HuH-7.5 (cell line): ENCODE measurements around the gene ATP6V1B1.

Experiments used
- DNase-seq: peaks from one replicate; pipeline ENCODE4 v3.0.0; 2011; ENCODE audit warnings: low spot score

Gene ATP6V1B1

DNA sequence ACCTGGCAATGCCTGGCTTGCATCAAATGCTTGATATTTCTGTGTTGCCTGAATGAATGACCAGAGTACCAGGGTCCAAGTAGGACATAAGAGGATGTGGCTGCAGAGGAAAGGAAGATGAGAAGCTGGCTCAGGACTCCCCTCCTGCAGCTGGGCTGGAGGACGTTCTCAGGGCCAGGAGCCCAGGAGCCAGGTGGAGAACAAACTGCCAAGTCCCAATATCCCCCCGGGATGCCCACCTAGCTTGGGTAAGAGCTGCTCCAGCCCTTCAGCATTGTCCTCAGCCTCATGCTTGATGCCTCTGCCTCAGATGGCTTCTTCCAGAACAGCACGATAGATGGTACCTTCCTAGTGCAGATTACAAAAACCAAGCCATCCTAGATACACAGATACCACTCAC is 8.6 kb upstream of the ATP6V1B1 start:
- DNase-seq: no peak

GRCh38 chr2:70927641-70928040 is 8.1 kb upstream of the ATP6V1B1 start:
- DNase-seq: no peak

DNA sequence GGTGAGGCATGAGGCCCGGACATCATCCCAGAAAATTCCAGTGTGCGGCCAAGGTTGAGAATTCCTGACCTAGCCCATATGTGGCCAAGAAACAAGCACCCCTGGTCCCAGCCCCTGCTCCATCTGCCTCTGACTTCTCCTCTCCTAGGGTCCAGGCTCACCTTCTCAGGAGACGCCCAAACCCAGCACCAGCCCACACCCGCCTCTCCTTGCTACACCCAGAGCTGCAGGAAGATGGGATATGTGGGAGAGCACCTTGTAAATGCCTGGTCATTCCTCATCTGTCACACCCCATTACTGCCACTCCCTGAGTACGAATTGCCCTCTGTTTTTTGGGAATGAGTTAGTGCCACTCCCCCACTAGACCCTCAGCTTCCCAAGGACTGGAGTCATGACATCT is 7.3 kb upstream of the ATP6V1B1 start:
- no peak for DNase-seq

GRCh38 chr2:70930371-70931329 is 5.0 kb upstream of the ATP6V1B1 start:
- no peak for DNase-seq

DNA sequence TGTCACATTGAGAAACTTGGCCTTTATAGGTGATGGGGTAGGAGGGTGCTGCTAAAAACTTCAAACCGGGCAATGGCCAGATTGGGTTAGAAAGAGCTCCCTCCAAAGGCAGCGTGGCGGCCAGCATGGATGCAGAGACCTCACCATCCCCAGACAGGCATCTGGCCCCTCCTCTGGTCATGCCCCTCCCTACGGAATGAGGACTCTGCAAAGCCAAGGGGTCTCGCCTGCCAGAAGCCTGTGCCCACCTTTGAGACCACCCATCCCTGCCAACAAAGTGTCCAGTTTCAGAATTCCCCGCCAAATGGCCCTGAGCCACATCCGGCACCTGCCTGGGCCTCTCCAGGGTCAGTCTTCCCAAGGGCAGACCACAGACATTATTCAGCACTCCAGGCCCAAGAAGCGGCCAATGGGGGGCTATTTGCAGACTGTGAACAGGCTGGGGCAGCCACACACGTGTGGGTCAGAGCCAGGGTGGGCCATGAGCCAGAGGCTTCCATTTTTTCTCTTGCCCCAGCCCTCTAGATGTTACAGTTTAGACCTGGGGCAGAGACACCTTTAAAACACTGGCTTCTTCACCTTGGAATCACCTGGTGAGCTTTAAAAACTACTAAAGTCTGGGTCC is 4.2 kb upstream of the ATP6V1B1 start:
- DNase-seq: no peak

DNA sequence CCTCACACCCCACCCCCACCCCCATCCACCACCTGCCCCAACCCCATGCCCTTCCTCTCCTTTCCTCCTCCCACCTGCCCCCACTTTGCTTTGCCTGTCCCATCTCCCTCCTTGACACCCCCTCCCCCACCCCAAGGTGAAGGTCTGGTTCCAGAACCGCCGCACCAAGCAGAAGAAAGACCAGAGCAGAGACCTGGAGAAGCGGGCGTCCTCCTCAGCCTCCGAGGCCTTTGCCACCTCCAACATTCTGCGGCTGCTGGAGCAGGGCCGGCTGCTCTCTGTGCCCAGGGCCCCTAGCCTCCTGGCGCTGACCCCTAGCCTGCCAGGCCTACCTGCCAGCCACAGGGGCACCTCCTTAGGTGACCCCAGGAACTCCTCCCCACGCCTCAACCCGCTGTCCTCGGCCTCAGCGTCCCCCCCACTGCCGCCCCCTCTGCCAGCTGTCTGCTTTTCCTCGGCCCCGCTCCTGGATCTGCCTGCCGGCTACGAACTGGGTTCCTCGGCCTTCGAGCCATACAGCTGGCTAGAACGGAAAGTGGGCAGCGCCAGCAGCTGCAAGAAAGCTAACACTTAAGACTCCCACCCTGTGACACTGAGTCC is 3.0 kb upstream of the ATP6V1B1 start:
- DNase-seq: no peak

GRCh38 chr2:70934981-70935380 is 719 bp upstream of the ATP6V1B1 start:
- DNase-seq: no peak

- no peak for DNase-seq
Measured at GRCh38 chr2:70936165-70936978, 672 bp downstream of the ATP6V1B1 start.

DNA sequence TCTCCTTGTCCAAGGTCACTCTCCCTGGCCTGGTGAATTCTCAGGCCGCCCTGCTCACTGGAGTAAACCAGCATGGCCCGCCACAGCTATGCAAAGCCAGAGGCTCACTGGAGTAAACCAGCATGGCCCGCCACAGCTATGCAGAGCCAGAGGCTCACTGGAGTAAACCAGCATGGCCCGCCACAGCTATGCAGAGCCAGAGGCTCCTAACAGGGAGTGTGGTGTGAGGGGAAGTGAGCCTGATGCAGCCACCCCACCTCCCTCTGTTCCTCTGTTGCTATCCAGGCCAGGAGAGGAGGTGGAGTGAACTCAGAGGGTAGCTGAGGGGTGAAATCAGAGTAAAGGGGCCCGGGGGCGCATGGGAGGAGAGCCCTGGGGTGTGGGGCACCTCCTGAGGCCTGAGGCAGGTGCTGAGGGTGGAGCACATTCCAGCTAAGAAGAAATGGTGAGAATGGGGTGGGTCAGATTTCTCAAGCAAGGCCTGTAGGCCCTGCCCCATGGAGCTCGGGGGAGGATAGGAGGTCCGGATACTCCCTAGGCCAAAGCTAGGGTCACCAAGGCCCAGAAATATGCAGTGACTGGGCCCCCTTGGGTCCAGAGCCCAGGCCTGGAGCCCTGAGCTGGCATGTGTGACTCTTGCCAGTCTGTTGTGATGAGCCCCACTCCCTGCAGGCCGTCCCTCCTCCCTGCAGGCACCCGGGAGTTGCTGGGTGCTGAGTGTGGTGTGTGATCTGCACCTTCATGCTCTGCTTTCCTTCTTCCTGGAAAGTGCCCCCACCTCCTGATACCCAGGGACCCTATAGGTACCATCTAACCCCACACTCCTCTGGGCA is 1.5 kb downstream of the ATP6V1B1 start:
- no peak for DNase-seq

DNA sequence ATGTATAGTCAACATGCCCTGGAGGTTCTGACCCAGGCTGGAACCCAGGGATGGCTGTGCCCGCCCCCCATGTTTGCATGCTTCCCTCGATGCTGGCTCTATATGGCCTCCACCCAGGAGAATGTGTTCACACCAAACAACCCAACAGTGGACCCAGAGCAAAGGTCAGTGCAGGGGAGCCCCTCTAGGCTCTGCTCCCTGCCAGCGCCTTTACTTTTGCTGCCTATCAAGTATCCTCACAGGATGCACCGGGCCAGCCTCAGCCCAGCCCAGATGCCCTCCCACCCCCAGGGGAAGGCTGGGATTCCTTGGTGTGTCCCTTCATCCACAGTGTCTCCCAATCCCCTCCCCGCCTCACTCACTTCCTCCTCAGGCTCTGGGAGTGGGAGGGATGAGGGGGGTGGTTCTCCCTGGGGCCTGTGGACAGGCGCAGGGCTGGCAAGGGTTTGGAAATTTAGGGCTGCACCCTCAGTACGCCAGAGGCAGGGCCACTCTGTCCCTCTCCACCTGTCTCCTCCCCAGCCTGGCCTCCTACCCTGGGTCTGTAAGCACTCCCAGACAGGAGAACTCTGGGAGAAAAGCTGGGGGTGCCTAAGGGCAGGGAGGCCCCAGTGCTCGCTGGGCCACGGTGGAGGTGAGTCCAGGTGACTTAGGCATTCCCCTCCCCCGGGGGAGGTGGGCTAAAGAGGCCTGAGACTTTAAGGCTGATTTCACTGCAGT is 2.3 kb downstream of the ATP6V1B1 start:
- DNase-seq: no peak

DNA sequence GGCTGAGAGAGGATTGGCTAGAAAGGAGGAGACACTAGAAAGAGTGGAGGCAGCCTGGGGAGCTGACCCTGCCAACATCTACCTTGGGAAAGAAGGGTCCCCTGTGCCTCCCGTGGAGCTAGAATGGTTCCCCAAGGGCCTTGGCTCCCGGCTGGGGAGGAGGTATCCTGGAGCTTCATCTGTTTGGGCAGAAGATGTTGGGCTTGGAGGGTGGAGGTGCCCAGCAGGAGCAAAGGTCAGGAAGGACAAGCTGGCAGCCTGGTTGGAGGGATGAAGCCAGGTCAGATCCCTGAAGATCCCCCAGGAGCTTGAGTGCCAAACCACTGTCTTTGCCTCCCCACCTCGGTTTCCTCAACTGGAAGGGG is 2.9 kb downstream of the ATP6V1B1 start:
- DNase-seq: no peak

GRCh38 chr2:70939001-70939838 is 3.5 kb downstream of the ATP6V1B1 start:
- DNase-seq: no peak

DNA sequence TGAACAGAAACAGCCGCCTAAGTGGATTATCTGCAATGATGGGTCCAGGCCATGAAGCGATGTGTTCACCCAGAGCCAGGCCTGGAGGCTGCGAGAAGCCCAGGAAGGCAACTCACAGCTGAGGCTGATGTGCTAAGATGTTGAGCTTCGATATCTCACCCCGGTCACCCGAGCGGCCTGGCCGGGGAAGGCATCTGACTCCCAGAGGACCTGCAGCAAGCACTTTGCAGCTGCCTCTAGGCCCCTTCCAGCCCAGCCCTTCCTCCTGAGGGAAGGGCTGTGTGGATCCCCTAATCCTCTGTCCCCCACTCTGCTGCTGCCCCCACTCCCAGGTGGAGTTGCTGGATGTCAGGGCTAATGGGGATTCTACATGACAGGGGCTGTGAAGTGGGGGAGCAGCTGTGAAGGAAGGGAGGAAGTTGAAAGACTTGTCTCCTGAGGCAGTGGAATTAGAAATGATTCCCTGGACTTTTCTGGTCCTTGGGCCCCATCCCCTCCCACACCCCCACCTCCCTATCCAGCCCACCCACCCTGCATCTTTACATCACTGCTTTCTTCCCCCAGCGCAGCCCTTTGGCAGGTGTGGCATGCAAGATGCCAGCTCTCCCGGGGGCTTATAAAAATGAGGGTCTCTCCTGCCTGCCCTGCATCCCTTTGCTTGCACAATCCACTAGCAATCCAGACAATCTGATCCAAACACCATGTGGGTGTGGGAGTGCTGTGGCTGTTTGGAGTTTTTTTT is 4.3 kb downstream of the ATP6V1B1 start:
- DNase-seq: no peak

DNA sequence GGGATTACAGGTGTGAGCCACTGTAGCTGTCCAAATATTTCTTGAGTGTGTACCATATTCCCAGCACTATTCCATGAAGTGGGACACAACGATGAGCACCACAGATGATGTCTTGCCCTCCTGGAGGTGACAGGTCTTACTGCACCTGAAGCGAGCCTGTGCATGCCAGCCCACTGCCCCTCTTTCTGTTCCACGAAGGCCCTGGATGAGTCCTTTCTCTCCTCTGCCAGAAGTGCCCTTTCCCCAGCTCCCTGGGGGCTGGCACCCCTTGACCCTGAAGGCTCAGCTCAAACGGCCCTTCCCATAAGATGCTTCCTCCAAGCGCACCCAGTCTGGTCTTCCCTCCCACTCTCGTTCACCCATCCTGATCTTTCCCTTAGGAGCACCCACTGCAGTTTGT is 5.5 kb downstream of the ATP6V1B1 start:
- DNase-seq: no peak

- no peak for DNase-seq
Measured at GRCh38 chr2:70941701-70942100, 6.0 kb downstream of the ATP6V1B1 start.

DNA sequence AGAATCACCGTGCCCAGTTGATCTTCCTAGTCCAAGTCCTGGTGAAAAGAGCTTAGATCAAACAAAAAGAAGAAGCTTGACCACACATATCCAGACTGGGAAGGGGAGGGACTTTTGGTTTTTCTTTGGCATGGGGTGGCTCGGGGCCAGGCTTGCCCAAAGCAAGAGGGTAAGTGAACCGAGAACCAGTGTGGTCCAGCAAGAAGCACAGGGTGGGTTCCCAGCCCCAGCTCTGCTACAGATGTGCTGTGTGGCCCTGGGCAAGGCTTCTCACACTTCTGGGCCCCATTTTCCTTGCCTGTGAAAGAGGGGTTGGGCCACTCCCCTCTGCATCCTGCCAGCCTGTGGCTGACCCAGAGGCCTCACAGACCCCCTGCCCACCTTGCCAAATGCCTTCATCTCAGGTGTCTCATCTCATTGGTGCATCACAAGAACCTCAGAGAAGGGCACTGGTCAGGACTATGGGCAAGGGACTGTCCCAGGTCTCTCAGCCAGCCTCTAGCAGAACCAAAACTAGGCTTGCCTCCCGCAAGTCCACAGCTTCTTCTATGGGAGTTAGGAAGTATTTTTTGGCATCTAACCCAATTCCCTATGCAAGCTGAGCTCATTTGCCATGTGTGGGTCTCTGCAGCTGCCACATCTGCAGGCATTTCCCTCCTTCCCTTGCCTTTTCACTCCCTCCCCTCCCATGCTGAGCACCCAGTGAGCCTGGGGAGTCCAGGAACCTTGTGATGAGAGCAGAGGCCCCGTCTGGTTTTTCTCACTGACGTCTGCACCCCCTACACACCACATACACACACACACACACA is 6.9 kb downstream of the ATP6V1B1 start:
- DNase-seq: no peak

GRCh38 chr2:70943205-70943871 is 7.6 kb downstream of the ATP6V1B1 start:
- no peak for DNase-seq
